Liver (tissue), 9 donors: ENCODE results near the gene DNAI1. TPM values are rescaled to one million over a fixed set of nuclear protein-coding genes. Genes with fewer than 3 reads are reported as not detected.
A peak's percentile ranks its signal among the peaks of the same experiment; 100 is the strongest.
"Not testable (repeated sequence)": the region's sequence is repeated elsewhere in the genome, so short reads cannot be mapped to it uniquely, and the experiment has no call there.

Experiments
- DNase-seq: peaks from one replicate; pipeline ENCODE4 v3.0.0-alpha.2; 2017; ENCODE audit warnings: low spot score
- H3K27ac ChIP-seq, 2 donors: one replicate each; pipeline ENCODE4 v1.7.0; 2013; ENCODE audit warnings: inconsistent platforms in 2 of 2, low read length in 2 of 2, control low read depth in 1 of 2, low read depth in 1 of 2, mild to moderate bottlenecking in 1 of 2
- H3K27me3 ChIP-seq, 4 donors: one replicate each; pipeline versions ENCODE4 v1.6.1 to v1.7.0; 2013; ENCODE audit warnings: low read length in 3 of 4, inconsistent platforms in 1 of 4, mild to moderate bottlenecking in 1 of 4, moderate library complexity in 1 of 4; ENCODE audit not compliant: control insufficient read depth in 4 of 4, insufficient read depth in 4 of 4
- H3K36me3 ChIP-seq, 4 donors: one replicate each; pipeline versions ENCODE4 v1.6.1 to v1.7.0; 2013; ENCODE audit warnings: low read length in 3 of 4, mild to moderate bottlenecking in 3 of 4, low read depth in 1 of 4, moderate library complexity in 1 of 4; ENCODE audit not compliant: control insufficient read depth in 4 of 4, insufficient read depth in 3 of 4
- H3K4me1 ChIP-seq, 4 donors: one replicate each; pipeline versions ENCODE4 v1.6.1 to v1.7.0; 2013; ENCODE audit warnings: low read length in 3 of 4, mild to moderate bottlenecking in 3 of 4, moderate library complexity in 1 of 4; ENCODE audit not compliant: control insufficient read depth in 4 of 4, insufficient read depth in 4 of 4
- H3K4me3 ChIP-seq, 3 donors: one replicate each; pipeline versions ENCODE4 v1.6.1 to v1.7.0; 2013; ENCODE audit warnings: low read length in 3 of 3, control low read depth in 1 of 3, low read depth in 1 of 3, mild to moderate bottlenecking in 1 of 3
- H3K9ac ChIP-seq, 2 donors: one replicate each; pipeline ENCODE4 v1.7.0; 2013; ENCODE audit warnings: low read length in 2 of 2, mild to moderate bottlenecking in 2 of 2, moderate library complexity in 2 of 2, control low read depth in 1 of 2, low read depth in 1 of 2
- H3K9me3 ChIP-seq, 4 donors: one replicate each; pipeline versions ENCODE4 v1.6.1 to v1.7.0; 2013; ENCODE audit warnings: low read length in 3 of 4; ENCODE audit not compliant: control insufficient read depth in 4 of 4
- ATF3 ChIP-seq: IDR thresholded peaks from 2 replicates; pipeline ENCODE4 v1.6.1; 2016; ENCODE audit warnings: antibody characterized with exemption
- CTCF ChIP-seq: fragments of 150-350 bp; IDR thresholded peaks from 2 replicates; pipeline ENCODE4 v1.5.1; 2017; ENCODE audit warnings: improper control_type of control experiment, low read depth, low read length; ENCODE audit not compliant: missing input control
- FOXA2 ChIP-seq: IDR thresholded peaks from 2 replicates; pipeline ENCODE4 v1.6.1; 2016; ENCODE audit warnings: antibody characterized with exemption
- HNF4G ChIP-seq: IDR thresholded peaks from 2 replicates; pipeline ENCODE4 v1.6.1; 2016; ENCODE audit warnings: antibody characterized with exemption
- JUND ChIP-seq, 2 donors: IDR thresholded peaks; 2 replicates each; pipeline ENCODE4 v1.6.1; 2016; ENCODE audit warnings: antibody characterized with exemption in 2 of 2
- MAX ChIP-seq: IDR thresholded peaks from 2 replicates; pipeline ENCODE4 v1.6.1; 2016; ENCODE audit warnings: antibody characterized with exemption
- NR2F2 ChIP-seq: IDR thresholded peaks from 2 replicates; pipeline ENCODE4 v1.6.1; 2016; ENCODE audit warnings: antibody characterized with exemption
- RAD21 ChIP-seq, 2 donors: IDR thresholded peaks; 2 replicates each; pipeline ENCODE4 v1.6.1; 2016; ENCODE audit warnings: antibody characterized with exemption in 2 of 2, mild to moderate bottlenecking in 2 of 2
- REST ChIP-seq: IDR thresholded peaks from 2 replicates; pipeline ENCODE4 v1.6.1; 2016; ENCODE audit warnings: antibody characterized with exemption, mild to moderate bottlenecking
- RXRA ChIP-seq, 2 donors: IDR thresholded peaks; 2 replicates each; pipeline ENCODE4 v1.6.1; 2017 to 2018; ENCODE audit warnings: antibody characterized with exemption in 2 of 2, mild to moderate bottlenecking in 1 of 2
- SP1 ChIP-seq: IDR thresholded peaks from 2 replicates; pipeline ENCODE4 v1.6.1; 2018; ENCODE audit warnings: antibody characterized with exemption, mild to moderate bottlenecking
- TAF1 ChIP-seq: conservative IDR thresholded peaks from 2 replicates; pipeline ENCODE4 v1.6.1; 2016; ENCODE audit warnings: antibody characterized with exemption, mild to moderate bottlenecking
- YY1 ChIP-seq: IDR thresholded peaks from 2 replicates; pipeline ENCODE4 v1.6.1; 2016; ENCODE audit warnings: antibody characterized with exemption, mild to moderate bottlenecking
- ZBTB33 ChIP-seq: IDR thresholded peaks from 2 replicates; pipeline ENCODE4 v1.6.1; 2016; ENCODE audit warnings: antibody characterized with exemption
- WGBS: extraction: QIAGEN DNeasy Blood & Tissue Kit; methylation state at CpG from one replicate; pipeline ENCODE4 v1.1.7; 2013; 5-methylcytosine and 5-hydroxymethylcytosine counted together
- polyA plus RNA-seq, 2 donors: library from polyadenylated mRNA; stranded (reverse) in 1 of 2; unstranded in 1 of 2; fragments of 200-250 nt in 1 of 2; fragments of >200 nt in 1 of 2; fragmentation: Nextera tagmentation in 1 of 2; extraction: Ambion mirVana in 1 of 2; gene quantifications; one replicate each; pipeline versions ENCODE4 v1.2.1 to v1.2.3, GENCODE V29; 2013 to 2015
- total RNA-seq, 2 donors: library from RNA; depleted of rRNA; stranded (reverse); fragments of >200 nt; gene quantifications; one replicate each; pipeline ENCODE4 v1.2.3, GENCODE V29; 2014
- donor health status: healthy.
- donor health status: healthy.
- donor health status: healthy.
- donor health status: healthy.
- donor health status: healthy.

The DNAI1 gene
- total and polyA plus RNA-seq, 4 donors, result not detected

GRCh38 chr9:34437006-34437925 lies 21.3 kb upstream of the DNAI1 start:
- TF ChIP-seq CTCF (peak; percentile 90), RXRA (IDR thresholded peaks at IDR 0.05) (no peak), FOXA2 (no peak), REST (peak; percentile 36), RAD21 (IDR thresholded peaks at IDR 0.05) (peak; percentile 92 to 95)
- no peaks in the 10 kb centered on the region for H3K9me3 ChIP-seq
- no peak overlapping the region for H3K9ac ChIP-seq
- 78% methylated on average over 14 of the region's 14 CpGs for WGBS
- H3K4me3 ChIP-seq, result no peak overlapping the region
- peaks cover 0 to 3% (median 0%) of the 10 kb centered on the region in 4 donors for H3K36me3 ChIP-seq
- no peaks in the 10 kb centered on the region for H3K27me3 ChIP-seq
- DNase-seq, result peak; percentile 52
- H3K4me1 ChIP-seq, result peaks cover 0 to 3% (median 0%) of the 10 kb centered on the region in 4 donors
- no peak overlapping the region for H3K27ac ChIP-seq

GRCh38 chr9:34437926-34438307 lies 20.7 kb upstream of the DNAI1 start:
- H3K4me1 ChIP-seq, H3K9me3 ChIP-seq, H3K27me3 ChIP-seq, H3K36me3 ChIP-seq, H3K9ac ChIP-seq, DNase-seq, H3K27ac ChIP-seq, H3K4me3 ChIP-seq: not testable (repeated sequence)
- WGBS, result 97% methylated on average over 28 of the region's 28 CpGs

- WGBS, result 96% methylated on average over 4 of the region's 4 CpGs
- H3K4me1 ChIP-seq, DNase-seq, H3K4me3 ChIP-seq, H3K27ac ChIP-seq, H3K27me3 ChIP-seq, H3K9ac ChIP-seq, H3K9me3 ChIP-seq, H3K36me3 ChIP-seq: not testable (repeated sequence)
Observed at GRCh38 chr9:34438465-34438864, 20.1 kb upstream of the DNAI1 start.

- Histone ChIP-seq H3K4me3 (no peak overlapping the region), H3K27ac (no peak overlapping the region), H3K27me3 (no peaks in the 10 kb centered on the region), H3K9me3 (no peaks in the 10 kb centered on the region), H3K9ac (no peak overlapping the region), H3K4me1 (peaks cover 3 to 6% (median 5%) of the 10 kb centered on the region in 4 donors), H3K36me3 (peaks cover 0 to 3% (median 0%) of the 10 kb centered on the region in 4 donors)
- DNase-seq, result no peak
- no peak for TF ChIP-seq NR2F2
- no peak for TF ChIP-seq ZBTB33
- no peak for TF ChIP-seq RAD21 (IDR thresholded peaks at IDR 0.05)
- TF ChIP-seq SP1, result no peak
- TF ChIP-seq HNF4G, result no peak
- no peak for TF ChIP-seq ATF3
- no peak for TF ChIP-seq TAF1
- no peak for TF ChIP-seq JUND (IDR thresholded peaks at IDR 0.05)
- no peak for TF ChIP-seq MAX
- TF ChIP-seq YY1, result no peak
Observed at GRCh38 chr9:34440017-34440416, 18.6 kb upstream of the DNAI1 start.
